Ishikawa (cell line): ENCODE data around the gene LSM3.
A peak's percentile ranks its signal among the peaks of the same experiment; 100 is the strongest.

Experiments used
- CEBPB ChIP-seq: IDR thresholded peaks from 2 replicates; pipeline ENCODE4 v1.6.1; 2012
- CREB1 ChIP-seq: IDR thresholded peaks from 2 replicates; pipeline ENCODE4 v1.6.1; 2012; ENCODE audit warnings: low read depth
- EGR1 ChIP-seq: IDR thresholded peaks from 2 replicates; pipeline ENCODE4 v1.6.1; 2012
- FOXM1 ChIP-seq: IDR thresholded peaks from 2 replicates; pipeline ENCODE4 v1.6.1; 2012; ENCODE audit warnings: low read depth, borderline replicate concordance
- MAX ChIP-seq: IDR thresholded peaks from 2 replicates; pipeline ENCODE4 v1.6.1; 2012
- RAD21 ChIP-seq: IDR thresholded peaks from 2 replicates; pipeline ENCODE4 v1.6.1; 2012; ENCODE audit warnings: low read depth
- TAF1 ChIP-seq: IDR thresholded peaks from 2 replicates; pipeline ENCODE4 v1.6.1; 2012; ENCODE audit warnings: low read depth, mild to moderate bottlenecking
- TEAD4 ChIP-seq: IDR thresholded peaks from 2 replicates; pipeline ENCODE4 v1.6.1; 2012
- TF ChIP-seq, protein P1 (sequence below): IDR thresholded peaks from 2 replicates; pipeline ENCODE4 v1.6.1; 2012; ENCODE audit warnings: low read depth, mild to moderate bottlenecking

GRCh38 chr3:14143271-14144225 is 35.1 kb upstream of the LSM3 start:
- TF ChIP-seq, protein P1, sequence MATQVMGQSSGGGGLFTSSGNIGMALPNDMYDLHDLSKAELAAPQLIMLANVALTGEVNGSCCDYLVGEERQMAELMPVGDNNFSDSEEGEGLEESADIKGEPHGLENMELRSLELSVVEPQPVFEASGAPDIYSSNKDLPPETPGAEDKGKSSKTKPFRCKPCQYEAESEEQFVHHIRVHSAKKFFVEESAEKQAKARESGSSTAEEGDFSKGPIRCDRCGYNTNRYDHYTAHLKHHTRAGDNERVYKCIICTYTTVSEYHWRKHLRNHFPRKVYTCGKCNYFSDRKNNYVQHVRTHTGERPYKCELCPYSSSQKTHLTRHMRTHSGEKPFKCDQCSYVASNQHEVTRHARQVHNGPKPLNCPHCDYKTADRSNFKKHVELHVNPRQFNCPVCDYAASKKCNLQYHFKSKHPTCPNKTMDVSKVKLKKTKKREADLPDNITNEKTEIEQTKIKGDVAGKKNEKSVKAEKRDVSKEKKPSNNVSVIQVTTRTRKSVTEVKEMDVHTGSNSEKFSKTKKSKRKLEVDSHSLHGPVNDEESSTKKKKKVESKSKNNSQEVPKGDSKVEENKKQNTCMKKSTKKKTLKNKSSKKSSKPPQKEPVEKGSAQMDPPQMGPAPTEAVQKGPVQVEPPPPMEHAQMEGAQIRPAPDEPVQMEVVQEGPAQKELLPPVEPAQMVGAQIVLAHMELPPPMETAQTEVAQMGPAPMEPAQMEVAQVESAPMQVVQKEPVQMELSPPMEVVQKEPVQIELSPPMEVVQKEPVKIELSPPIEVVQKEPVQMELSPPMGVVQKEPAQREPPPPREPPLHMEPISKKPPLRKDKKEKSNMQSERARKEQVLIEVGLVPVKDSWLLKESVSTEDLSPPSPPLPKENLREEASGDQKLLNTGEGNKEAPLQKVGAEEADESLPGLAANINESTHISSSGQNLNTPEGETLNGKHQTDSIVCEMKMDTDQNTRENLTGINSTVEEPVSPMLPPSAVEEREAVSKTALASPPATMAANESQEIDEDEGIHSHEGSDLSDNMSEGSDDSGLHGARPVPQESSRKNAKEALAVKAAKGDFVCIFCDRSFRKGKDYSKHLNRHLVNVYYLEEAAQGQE: no peak
- TF ChIP-seq TEAD4 (0 out of 2 replicates have a peak, but pooled peaks have one; percentile 26), FOXM1 (no peak), RAD21 (no peak), CEBPB (peak; percentile 33; the same call in 1 of the 2 replicates), MAX (no peak), EGR1 (no peak), CREB1 (no peak), TAF1 (no peak)
